Measurements from ENCODE around the gene PDLIM7.
"Not testable (repeated sequence)": the region's sequence is repeated elsewhere in the genome, so short reads cannot be mapped to it uniquely, and the experiment has no call there.

The PDLIM7 gene

DNA sequence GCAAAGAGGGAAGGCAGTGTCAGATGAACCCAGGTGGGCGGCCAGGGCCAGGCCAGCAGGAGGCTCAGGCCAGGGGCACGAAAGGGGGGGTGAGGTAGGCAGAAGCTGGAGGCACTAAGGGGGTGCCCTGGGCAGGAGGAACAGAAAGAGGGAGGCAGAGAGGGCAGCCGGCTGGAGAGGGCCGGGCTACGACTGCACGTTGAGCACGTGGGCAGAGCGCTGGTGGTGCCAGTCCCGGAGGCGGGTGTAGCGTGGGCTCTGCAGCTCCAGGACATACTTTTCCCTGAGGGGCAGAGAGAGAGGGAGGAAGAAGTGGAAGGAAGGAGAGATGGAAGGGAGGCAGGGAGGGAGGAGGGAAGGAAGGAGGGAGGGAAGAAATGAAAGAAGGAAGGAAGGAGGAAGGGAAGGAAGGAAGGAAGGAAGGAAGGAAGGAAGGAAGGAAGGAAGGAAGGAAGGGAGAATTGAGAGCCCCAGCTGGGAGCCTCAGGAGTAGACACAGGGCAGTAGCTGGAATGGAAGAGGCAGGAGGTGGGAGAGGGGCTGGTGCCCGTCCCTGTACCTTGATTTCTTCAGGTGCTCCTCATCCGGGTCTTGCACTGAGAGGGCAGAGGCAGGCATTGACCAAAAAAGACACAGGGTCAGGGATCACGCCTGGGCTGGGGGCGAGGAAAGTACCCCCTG, 7.0 kb downstream of the PDLIM7 start:
- no peak for DNase-seq

DNA sequence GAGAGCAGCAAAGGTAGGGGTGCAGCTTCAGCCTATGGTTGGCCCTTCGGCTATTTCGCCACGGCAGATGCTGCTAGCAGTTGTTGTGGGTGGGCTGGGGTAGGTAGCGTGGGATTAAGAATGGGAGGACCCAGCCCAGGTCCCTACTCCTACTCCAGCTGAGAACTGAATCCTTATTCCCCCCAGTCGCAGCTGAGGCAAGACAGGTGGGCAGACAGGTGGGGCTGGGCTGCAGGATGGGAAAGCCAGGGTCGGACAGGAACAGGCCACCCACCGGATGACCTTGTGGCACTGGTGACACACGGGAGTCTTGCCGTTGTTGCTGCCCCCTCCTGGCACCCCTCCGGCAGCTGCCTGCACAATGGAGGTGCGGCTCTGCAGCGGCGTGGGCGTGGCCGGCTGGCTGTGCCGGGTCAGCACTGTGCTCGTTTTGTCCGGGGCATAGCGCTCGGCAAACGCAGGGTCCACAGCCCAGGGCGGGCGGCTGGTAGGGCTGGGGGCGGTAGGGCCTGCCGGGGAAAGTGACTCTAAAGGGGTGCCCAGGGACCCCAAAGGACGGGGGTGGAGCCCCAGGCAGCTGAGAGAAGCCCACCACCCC, 8.2 kb downstream of the PDLIM7 start:
- DNase-seq = peak; percentile 33

DNA sequence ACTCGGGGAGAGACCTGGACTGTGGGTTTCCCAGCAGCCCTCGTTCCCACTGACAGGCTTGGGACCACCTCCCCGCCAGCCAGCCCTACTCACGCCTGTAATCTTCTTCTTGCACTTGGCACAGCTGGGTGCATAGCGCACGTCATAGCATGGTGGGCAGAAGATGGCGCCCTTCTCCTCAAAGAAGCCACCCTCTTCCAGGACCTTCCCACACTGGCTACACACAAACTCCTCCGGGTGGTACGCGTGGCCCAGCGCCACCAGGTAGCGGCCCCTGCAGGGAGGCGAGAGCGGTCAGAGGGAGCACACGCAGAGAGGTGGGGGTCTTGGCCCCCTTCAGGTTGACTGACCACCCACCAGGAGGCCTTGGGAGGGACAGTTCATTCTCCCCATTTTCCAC, 9.4 kb downstream of the PDLIM7 start:
- DNase-seq = peak; percentile 57

DNA sequence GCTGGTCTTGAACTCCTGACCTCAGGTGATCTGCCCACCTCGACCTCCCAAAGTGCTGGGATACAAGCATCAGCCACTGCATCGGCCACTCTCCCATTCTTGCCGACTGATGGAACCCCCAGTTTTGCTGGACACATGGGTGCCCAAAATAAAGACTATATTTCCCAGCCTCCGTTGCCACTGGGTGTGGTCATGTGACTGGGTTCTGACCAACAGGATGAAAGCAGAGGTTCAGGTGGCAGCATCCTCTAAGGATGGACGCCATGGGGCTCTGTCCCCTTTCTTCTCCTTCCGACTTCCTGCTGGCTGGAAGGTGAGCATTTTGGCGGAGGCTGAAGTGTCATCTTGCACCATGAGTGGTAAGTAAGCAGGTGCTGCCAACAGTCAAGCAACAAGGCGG, 10.3 kb downstream of the PDLIM7 start:
- no peak for DNase-seq

DNA sequence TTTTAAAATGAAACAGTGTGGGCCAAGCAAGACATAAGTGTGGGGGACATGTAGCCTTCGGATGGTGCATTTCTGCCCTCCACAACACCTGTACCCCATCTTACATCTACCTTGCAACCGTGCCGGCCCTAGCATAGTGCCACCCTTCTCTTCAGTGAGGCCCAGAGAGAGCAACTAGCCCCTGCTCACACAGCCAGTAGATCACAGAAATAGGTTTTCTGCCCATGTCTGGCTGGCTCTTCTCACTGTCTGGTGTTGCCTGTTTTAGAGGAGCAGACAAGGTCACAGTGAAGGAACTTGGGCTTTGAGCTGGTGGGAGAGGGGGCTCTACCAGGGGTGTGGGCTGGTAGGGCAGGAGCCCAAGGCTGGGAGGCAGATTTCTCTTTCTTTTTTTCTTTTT, 11.1 kb downstream of the PDLIM7 start:
- DNase-seq = no peak

DNA sequence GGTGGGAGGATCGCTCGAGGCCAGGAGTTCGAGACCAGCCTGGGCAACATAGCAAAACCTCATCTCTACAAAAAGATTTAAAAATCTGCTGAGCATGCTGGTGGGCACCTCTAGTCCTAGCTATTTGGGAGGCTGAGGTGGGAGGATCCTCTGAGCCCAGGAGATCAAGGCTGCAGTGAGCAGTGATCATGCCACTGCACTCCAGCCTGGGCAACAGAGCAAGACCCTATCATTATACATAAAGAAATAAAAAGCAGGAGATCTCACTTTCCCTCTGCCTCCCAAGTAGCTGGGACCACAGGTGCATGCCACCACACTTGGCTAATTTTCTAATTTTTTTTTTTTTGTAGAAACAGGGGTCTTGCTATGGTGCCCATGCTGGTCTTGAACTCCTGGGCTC, 11.7 kb downstream of the PDLIM7 start:
- not testable (repeated sequence) for DNase-seq

DNA sequence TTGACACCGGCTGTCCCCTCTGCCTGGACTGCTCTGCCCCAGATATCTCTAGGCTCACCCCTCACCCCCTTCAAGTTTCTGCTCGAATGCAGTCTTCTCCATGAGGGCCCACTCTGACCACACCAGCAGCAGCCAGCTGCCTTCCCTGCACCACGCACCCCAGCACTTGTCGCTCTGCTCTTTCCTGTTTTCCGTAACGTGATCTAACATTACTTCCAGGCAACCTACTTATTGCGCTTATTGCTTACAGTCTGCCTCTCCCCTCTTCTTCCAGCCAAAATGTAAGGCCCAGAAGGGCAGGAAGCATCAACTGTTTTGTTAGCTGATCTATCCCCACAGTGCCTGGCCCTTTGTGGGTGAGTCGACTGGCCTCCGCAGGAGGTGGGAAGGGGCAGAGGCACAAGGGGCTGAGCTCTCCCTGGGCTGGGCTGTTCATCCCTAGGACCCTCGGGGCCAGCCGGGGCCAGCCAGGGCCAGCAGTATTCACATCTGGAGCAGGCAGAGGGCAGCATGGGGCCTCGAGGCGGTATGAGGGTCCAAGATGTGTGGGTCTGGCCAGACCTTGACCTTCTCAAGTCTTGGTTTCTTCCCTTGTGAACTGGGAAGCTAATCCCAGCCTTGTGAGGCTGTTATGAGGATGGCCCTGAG, 12.4 kb downstream of the PDLIM7 start:
- DNase-seq = no peak

DNA sequence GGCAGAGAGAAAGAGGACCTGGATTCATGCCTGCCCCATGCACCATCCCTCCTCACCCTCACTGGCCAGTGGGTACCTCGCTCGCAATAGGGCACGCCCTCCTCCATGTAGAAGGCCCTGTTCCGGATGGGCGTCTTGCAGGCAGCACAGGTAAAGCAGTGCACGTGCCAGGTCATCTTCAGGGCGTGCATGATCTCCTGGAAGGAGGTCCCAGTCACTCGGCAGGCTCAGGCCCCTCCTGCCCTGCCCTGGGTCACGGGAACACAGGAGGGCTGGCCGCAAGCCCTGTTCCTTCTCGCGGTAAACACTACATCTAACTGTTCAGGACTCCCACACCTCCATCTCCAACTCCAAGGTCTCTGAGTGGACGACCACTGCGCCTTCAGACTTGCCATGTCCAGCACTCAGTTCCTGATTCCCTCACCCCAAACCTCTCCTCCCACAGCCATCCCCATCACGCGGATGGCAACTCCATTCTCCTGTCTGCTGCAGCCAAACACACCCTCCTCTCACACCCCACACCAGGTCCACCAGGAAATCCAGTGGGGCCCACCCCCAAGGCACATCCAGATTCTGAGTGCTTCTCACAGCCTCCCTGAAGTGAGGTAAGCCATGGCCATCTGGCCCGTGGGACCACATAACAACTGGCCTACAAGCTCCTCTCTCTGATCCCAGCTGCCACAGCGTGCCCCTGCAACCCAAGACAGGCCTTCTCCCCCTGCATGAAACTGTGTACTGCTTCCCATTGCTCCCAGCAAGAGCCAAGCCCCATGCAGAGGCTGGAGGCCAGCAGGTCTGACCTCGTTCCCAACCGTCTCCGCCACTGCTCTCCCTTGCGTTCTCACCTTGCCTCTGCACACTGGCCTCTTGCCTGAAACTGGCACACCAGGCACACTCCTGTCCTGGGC, 13.2 kb downstream of the PDLIM7 start:
- DNase-seq = no peak

DNA sequence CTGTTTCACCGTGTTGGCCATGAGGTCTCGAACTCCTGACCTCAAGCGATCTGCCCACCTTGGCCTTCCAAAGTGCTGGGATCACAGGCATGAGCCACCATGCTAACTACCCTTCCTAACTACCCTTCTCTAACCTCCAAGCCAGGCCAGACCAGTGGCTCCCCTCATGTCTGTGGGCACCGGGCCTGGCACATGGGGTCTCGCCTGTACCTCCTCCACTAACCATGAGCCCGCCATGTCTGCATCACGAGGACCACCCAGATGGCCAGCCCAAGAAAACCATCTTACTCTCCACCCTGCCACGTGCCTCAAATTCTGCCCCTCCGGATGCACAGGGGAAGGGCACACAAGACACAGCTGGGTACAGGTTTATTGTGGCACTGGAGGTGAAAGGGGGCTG, 14.4 kb downstream of the PDLIM7 start:
- DNase-seq = no peak

DNA sequence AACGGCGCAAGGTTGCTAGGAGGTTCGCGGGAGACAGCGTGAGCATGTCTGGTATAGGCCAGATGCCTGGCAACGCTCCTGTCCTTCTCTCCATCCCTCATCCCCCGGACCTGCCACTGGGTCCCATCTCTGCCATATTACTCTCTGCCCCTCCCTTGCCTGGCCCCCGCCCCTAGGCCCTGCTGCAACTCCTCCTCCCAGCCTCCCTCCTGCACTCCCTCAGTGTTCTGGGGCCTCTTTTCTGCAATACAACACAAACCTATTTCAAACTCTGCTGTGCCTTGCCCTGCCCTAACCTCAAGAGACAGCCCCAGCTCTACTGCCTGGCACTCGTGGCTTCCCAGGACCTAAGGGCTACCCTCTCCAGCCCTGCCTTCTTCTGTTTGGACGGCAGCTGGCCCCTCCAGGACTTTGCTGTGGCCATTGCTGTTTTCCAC, 15.0 kb downstream of the PDLIM7 start:
- DNase-seq = no peak

DNA sequence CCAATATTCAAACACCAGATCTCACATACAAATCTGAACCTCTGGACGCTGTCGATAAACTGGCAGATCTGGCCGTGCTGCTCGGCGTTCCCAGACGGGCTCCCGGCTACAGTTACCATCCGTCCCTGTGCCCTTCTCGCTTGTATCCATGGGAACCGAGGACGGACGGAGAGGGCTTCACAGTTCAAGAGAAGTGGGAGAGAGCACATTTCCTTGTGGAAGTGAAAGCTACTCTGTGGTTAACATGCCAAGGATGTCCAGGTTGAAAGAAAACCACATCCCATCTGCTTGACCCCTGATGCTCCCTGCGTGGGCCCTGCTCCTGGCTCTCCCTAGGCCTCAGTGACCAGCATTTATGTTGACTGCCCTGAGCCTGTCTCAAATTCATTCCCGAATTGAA, 17.6 kb downstream of the PDLIM7 start:
- no peak for DNase-seq

DNA sequence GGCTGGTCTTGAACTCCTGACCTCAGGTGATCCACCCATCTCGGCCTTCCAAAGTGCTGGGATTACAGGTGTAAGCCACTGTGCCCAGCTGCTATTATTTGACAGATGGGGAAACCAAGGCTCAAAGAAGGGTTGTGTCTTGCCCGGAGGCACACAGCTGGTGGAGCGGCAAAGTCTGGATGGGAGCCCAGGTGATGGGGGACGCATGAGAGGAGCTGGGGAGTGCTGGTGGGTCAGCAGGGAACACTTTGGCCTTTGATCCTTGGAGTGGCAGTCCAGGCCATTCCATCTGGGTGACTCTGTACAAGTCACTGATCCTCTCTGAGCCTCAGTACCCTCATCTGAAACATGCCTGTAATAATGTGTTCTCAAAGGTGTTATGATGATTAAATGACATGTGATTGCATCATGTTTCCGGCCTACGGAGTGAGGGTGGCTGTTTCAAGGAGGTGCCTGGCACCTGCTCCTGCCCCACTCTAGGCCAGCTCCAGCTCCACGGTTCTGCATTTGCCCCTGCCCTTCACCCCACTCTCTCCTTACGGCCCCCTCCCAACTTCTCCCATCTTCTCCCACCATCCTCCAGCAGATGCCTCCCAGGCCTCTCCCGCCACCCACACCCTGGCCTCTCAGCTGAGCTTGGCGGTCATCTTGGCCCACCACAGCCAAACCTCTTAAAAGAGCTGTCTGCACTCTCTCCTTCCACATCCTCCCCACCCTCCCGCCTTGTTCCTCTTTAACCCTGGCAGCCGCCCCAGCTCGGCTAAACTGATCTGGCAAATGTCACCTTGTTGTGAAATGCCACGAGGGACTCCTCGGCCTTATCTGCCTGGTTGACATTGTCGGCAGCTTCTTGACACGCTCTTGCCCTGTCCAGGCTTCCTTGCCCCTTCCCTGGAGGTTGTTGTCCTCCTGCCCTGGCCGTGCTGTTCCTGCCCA, 18.4 kb downstream of the PDLIM7 start:
- DNase-seq = peak; percentile 96

DNA sequence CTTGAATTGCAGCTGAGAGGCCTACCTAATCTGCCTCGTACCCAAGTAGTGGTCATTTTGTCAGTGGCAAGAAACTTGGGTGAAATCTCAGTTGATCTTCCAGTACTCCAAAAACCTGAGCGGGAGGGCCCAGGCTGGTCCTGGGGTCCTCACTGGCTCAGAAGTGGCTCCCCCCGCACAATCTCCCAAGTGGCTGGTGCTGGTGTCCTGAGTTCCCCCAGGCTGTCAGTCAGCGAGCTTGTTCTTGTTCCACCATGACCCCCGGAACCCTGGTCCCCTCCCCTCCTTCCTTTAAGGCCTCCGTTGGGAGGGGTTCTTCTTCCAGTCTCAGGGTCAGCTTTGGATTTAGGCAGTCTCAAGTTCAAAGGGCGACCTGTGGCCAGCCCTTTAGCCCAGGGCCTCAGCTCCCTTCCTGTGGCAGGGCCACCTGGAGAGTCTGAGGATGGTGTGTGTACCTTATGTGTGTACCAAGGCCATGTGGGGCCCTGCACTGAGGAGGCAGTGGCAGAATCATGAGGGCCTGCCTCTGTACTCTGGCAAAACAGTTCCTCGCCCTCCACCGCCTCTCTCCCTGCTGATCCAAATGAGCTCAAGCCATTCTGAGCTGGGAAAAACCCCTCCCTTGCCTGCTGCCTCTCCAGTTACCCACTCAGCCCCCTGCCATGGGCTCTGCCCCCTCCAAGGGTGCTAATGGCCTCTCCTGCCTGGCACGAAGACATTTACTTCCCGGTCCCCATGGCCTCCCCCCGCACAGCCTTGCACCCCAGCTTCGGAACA, 19.5 kb downstream of the PDLIM7 start:
- no peak for DNase-seq

DNA sequence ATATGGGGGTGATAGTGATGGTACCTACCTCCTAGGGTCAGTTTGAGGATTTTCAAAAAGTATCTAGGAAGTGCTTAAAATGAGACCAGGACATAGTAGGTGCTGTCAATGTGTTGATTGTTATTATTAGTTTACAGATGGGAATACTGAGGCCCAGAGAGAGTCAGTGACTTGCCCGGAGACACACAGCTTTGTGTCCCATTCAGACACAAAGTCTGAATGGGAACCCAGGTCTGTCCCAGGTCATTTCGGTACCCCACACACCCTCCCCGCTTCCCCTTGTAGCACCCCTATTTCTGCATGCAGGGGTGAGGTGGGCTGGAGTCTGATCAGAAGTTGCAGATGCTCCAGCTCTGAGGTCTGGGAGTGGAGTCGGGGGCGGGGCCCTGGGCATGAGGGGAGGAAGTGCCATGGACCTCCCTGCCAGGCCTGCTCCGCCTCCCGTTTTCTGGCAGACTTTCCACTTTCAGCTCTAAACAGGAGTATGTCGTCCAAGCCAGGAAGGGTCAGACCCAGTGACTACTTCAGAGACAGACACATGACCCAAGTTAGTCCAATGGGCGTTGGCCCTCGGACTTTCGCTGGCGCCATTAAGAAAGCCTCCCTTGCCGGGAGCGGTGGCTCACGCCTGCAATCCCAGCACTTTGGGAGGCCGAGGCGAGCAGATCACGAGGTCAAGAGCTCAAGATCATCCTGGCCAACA, 20.7 kb downstream of the PDLIM7 start:
- DNase-seq = no peak

DNA sequence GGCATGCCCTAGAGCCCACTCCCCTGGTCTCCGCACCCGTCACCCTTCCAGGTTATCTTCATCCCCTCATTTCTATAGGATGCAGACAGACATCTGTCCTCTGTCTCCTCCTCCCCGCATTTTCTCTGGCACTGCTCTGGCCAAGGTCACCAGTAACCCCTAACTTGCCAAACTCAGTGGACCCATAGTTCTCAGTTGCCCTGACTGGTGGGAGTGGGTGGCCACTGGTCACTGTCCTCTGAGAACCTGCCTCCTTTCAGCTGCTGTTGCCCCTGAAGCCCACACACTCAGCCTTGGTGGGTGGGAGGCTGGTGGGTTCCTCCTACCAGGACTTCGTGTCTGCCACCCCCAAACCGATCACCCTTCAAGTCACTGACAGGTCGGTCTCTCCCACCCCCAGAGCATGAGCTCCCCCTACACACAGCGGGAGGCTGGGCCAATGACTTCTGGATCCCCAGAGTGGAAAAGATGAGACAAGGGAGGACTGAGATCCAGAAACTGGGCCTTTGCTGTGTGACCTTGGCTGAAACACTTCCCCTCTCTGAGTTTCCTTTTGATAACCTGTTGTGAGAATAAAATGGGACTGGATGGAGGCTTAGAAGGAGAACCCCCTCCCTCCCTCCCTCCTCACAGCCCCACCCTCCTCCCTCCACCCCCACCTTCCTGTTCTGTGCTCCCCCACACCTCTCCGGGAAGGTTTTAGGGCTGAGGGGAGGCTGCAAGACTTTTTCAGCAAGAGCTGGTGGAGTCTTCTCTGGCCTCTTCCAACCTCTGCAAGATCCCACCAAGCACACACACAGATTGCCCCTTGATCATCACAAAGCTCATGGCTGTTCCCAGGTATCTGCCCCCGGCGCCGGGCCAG, 21.6 kb downstream of the PDLIM7 start:
- DNase-seq = no peak

DNA sequence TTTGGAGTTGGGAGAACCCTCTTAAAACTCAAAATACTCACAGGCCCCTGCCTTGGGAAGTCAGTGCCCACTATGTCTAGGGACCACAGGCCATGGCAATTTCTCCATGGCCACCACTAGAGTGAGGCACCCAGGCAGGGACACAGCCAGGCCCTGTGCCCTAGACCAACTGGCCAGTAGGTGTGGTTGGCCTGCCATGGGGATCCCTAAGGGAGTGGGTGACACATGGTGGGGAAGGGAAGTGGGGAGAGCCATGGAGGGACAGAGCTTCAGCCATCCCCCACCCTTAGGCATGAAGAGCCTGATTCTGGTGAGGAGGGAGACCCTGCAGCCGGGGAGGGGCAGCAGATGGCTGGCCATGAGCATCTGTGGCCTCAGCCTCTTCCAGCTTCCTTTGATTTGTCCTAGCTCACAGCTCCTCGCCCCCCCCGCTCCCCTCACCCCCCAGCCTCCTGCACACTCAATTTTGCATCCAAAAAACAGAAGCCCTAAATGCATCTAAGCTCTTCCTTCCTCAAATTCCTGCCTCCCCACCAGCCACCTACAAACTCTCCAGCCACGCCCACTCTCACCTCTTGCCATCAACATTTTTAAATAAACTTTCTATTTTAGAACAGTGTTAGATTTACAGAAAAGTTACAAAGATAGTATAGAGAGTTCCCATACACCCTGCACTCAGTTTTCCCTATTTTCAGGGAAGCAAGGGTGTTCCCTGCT, 22.4 kb downstream of the PDLIM7 start:
- DNase-seq = no peak

DNA sequence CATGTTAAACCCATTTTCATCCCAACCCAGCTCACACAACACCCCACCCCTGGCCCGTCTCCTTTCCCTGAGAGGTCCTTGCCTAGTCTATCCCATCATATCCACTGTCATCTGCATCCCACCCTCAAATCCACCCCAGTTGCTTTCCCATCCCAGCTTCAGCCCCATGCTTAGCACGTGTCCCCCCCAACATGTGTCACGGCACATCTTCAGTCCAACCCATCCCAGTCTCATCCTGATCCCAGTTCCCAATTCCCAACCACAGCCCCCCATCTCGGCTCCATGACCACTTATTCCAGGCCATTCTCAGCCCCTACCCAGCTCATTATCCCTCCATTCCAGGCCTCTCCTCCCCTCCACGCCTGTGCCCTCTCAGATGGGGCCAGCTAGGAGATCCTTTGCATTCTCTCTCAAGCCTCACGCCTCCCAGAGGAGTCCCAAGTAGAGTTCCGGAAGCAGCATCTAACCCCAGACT, 23.4 kb downstream of the PDLIM7 start:
- no peak for DNase-seq

DNA sequence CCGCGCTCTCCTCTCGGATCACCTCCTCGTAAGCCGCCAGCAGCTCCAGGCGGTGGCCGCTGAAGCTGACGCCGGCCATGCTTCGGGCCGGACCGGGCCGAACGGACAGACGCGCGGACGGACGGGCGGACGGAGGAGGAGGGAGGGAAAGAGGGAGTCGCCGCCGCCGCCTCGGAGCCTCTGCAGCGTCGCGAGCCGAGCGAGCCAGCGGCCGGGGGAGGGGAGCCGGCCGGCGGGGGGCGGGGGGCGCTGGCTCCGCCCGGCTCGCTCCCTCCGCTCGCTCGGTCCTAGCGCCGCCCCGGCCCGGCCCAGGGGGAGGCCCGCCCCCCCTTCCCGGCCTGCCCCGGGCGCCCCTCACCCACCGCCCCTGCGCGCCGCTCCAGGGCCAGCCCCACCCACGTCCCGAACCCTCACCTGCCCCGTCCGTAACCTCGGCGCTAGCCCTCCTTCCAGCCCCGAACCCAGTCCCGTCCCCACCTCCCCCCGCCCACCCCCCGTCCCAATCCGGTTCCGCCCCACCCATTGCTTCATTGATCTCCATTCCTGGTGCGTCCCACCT, 23.9 kb downstream of the PDLIM7 start, which contains the start of gene DBN1:
TSS of gene DBN1 (minus strand) at position 192 of the 559 bp plus-strand sequence. CDS start at position 79, 113 bp downstream.
- peak; percentile 45 for DNase-seq
